ENCODE results near the gene PROX2.

GRCh38 chr14:74902941-74903705 lies 27.2 kb upstream of the PROX2 start:
- TF ChIP-seq CTCF (IDR thresholded peaks at IDR 0.05) = no peak
- no peak for TF ChIP-seq POLR2A (IDR thresholded peaks at IDR 0.05)

All from lower leg skin (tissue), 3 donors.